AG08395 (cell line): ENCODE measurements around the gene SUN3.

Experiments
- DNase-seq: peaks from one replicate; pipeline ENCODE4 v3.0.0; 2012; ENCODE audit warnings: mixed read lengths, low spot score

Gene SUN3

DNA sequence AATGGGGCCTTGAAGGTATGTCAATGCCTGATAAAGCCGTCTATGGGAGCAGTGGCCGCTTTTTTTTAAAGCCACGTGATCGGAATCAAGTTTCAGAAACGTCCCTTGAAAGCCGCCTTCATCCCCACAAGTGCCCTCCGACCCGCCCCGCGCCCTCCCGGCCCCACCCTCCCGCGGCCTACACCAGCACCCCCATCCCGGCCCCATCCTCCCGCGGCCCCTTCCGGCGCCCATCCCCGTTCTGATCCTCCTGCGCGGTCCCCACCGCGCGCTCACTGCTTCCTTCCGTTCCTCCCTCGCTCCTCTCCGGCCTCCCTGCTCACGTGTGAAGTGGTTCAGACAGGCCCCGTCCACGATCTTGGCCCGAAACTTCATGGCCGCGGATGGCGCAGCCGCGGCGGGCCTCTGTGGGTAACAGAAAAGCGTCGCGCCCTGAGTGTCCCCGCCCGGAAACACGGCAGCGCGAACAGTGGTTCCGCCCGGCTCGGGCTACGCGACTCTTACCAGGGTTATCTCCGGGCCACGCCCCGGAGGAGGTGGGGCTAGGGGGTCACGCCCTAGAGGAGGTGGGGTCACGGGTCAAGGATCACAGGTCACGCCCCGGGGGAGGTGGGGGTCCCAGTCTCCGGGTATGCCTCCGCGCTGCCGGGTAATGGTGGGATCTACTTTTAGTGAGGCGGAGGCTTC, 49.6 kb downstream of the SUN3 start, which contains the start of gene HUS1:
TSS of gene HUS1 (minus strand) at position 471 of the 687 bp plus-strand sequence. CDS start at position 375, 96 bp downstream.
- DNase-seq = peak; percentile 94

DNA sequence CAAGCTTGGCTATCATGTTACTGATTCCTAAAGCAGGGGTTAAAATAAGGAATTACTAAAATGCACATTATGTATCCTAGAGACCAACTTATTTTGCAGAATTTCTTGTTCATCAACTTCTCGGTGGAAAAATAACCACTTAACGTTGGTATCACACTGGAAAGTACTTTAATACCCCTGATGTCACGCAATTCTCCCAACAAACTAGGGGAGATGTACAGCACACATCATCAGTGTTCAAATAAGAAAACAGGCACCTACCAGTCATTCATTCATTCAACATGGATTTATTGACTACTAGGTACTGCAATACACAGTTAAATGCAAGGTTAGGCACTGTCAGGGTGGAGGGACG, 50.1 kb downstream of the SUN3 start:
- no peak for DNase-seq

DNA sequence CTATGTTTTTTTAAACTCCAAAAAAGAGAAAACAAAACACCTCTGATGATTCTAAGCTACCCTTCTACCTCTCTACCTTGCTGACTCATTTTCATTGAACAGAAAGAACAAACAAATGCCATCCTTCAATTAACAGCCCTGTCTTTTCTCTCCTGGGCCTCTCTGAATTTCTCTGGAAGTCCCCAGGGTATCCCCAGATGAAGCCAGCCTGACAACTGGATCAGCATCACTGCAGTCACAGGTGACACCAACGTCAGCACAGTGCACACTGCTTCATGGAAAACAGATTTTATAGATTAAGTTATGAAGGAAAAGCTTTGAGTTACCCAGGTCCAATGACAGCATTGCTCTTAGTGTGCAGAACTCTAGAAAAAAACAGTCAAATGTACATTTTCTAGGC, 55.2 kb downstream of the SUN3 start:
- no peak for DNase-seq

DNA sequence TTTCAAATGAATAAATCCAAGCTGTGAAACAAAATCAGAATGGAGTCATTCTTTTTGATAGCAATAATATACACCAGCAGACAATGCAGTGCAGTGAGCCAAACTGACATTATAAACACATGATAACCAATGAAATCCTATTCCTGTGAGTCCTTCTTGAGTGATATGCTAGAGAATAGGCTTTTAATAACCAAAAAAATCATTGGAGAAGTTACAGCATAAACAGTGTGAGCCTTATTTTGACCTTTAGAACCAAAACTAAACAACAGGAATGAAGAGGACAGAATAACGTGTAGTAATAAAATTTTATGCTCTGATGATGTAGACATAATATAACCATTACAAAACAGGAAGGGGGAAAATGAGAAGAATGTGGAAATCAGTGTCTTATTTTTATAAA, 58.1 kb downstream of the SUN3 start:
- no peak for DNase-seq

DNA sequence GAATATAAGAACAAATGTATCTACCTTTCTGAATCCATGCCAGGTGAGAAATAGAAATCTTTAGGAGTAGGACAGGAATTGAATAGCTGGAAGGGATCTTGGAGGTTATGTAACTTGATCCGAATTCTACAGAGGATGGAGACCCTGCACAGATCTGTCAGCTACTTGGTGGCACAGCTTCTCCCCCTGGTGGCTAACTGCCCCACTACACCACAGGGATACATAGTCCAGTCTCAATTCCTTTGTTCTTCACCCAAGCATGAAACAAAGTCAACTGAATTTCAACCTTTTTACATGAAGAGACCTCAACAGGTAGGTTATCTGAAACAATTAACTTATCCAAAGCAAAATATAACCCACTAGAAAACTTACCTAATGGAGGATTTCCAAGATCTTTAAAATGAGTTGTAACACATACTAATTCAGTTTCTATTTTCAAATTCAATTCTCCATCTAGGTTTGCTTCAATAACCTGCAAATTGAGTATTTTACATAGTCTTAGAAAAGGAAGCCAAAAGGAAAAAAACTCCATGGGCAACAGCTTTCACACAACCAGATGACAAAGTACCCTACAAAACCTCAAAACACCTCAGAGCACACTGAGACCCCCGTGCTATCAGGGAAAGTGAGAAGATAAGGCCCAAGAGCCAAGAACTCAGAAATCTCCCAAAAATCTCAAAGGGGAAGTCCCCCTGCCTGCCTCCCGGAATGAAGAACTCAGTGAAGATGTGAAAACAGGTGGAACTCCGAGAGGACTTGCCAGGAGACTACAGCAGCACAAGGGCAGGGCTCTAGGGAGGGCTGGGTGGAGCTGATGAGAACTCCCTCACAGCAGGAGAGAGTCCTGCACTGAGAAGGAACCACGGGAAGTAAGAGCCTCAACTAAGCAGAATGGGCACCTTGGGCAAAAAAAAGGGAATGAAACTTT, 59.8 kb downstream of the SUN3 start:
- DNase-seq = peak; percentile 65

DNA sequence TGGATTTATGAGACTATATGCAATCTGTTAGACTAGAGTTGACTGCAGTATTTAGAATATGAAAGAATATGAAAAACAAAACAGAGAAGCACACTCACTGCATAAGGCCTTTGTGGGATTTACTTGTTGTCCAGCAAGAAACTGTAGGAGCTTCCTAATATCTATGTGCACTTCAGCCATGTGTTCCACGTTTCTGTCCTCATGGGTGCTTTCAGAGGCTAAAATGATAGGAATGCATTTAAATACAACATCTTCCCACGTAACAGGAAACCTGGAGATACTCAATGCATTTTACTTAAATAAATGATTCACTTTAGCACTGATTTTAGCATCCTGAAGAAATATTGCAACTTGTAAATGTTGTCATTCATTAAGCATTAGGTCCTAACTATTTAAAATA, 61.2 kb downstream of the SUN3 start:
- no peak for DNase-seq

DNA sequence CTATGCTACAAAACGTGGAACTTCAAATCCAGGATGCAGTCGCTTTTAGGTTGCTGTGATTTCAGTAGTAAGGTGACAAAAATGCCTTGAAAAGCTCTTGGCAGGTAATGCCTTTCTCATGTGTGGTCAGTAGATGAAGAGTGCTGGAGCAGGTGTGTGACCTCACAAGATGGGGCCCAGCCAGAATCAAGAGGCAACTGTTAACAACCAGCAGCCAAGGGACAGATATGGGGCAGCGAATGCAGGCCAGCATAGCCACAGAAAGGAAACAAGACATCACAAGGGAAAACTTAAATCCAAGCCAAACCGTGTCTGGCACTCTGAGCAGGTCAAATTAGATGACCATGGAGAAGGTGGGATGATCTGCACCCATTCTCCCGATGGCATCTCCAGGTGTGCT, 61.8 kb downstream of the SUN3 start:
- no peak for DNase-seq

DNA sequence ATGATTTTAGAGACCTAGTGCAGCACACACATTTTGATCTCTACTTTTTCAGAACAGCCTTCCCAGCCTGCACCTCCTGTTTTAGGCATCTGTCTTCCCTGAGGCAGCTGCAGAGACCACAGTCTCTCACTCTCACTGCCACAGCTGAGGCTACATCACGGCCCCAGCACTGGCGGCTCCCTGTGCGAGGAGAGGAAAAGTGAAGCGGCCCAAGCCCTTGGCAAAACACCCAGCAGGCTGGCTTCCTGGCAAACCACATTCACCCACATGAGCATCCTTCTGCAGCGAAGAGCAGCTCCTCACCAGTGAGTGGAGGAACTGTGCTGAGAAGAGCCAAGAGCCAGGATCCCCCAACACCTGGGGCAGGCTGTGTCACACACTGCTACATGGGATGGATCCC, 63.5 kb downstream of the SUN3 start:
- no peak for DNase-seq

DNA sequence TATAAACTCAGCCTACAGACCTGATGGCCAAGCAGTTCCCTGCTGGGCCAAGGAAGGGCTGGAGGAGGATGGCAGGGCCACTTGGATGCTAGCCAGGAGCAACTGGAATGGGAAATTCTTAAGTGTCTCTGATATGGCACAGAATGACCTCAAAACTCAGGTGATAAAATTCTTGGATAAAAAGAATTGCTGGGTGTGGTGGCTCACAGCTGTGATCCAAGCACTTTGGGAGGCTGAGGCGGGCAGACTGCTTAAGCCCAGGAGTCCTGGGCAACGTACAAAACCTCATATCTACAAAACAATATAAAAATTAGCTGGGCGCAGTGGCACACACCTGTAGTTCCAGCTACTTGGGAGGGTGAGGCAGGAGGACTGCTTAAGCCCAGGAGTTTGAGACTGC, 66.6 kb downstream of the SUN3 start:
- DNase-seq = no peak

DNA sequence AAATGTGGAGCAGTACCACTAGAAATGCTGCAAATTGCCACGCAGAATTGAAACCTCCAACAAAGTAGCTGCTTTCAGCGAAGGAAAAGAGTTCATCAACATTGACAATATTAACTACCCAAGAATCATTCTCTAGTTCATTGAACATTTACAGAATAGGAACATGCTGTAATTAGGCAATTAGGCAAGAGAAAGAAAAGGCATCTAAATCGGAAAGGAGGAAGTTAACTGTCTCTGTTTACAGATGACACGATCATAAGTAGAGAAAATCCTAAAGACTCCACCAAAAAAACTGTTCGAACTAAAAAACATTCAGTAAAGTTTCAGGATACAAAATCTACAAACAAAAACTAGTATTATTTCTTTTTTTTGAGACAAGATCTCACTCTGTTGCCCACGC, 71.8 kb downstream of the SUN3 start:
- DNase-seq = no peak

DNA sequence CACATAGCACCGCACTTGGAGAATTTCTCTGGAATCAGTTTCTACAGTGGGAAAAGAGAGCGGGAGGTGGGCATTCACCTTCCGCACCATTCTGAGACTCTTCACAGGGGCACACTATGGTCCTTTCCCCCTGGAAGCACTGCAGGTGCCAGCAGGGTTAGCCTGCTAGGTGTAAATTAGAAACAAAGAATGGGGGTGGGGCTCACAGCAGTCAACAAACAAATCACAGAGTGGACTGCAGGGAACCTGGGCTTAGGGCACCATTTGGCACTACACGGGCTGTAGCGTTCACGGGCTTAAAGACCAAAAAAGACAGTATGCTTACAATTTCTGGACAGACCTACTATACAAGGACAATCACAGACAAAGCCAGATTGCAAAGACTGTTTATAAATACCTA, 72.7 kb downstream of the SUN3 start:
- DNase-seq = no peak

DNA sequence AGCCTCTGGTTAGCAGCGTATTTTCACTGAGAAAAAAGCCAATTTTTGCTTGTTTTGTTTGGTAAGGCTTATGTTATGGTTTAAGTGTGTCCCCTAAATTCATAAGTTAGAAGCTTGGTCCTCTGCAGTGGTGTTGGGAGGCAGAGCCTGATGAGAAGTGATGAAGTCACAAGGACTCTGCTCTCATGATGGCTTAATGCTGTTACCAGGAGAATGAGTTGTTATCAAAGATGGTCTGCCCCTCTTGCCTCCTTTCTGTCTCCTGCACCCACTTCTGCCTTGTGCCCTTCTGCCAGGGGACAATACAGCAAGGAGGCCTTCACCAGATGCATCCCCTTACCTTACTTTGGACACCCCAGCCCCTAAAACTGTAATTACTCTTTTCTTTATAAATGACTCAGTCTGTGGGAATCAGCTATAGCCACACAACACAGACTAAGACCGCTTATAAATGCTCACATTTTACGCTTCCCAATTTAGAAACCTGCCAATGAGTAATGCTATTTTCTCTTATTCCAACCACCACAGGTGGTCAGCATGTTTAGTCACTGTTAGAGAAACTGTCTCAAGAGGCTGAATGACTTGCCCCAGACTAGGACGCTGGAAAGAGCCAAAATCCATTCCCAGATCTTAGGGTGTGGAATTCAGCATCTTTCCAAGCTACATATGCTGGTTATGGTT, 74.5 kb downstream of the SUN3 start:
- peak; percentile 47 for DNase-seq

DNA sequence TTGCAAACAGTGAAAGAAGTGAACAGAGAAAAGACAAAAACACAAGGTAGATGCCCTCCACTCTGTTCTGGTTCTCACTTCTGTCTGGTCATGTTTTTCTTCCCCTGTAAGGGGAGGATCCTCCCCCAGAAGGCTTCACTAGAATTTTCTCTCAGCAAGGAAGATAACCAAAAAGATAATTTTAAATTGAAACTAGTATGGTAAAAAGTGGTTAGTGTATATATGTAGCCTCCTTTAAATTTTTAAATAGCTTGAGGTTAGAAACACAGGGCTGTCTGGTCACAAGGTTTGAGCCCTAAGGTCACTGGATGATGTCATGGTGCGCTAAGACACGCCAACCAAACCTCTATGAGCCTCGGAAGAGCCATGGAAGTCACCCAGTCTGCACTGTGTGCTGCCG, 75.1 kb downstream of the SUN3 start:
- DNase-seq = no peak

DNA sequence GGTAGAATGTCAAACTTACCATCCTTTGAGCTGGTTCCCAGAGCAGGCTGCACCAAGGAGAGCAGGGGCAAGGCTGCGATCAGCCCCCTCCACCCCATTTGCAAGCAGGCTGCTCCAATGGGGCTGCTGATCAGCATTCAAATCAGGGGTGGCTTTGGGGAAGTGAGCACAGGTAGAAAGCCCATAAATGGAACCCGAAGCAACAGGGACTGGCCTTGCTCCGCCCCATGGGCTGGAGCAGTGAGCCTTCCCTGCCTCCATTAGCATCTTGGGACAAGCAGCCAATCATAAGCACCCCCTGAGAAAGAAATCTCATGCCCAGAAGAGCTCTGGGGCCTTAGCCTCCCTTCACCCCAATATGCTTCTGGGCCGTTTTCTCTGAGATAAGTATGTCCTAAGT, 76.7 kb downstream of the SUN3 start:
- no peak for DNase-seq

DNA sequence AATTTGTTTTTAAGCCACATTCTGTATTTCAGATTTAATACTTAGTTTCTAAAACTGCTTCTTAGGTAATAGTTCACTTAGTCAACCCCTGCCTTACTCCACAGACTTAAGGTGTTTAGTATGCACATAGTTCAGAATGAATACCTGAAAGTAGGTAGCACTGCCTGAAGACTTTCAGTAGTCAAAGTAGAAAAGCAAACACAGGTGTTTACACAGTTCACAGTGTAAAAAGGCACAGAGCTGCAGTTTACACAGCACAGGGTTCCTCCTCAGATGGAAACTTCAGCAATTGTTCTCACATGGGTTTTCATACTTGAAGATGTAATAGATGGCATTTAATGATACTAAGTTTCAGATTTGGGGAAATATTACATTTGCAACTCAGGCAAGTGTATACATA, 77.5 kb downstream of the SUN3 start:
- DNase-seq = no peak

DNA sequence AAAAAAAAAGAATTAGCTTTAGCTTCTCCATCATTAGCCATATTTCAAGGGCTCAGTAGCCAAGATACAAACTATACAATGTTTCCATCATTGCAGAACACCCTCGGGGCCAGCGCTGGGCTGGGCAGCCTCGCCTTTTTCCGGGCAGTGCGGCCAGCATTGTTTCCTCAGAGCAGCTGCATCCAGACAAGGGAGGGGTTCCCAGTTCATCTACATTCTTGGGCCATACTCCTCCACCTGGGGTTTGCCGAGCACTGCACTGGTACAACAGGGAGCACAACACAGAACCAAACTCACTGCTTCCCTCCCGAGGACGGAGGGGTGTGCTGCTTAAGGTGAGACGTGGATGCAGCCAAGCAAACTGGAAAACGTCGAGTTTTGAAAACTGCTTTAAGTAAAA, 78.2 kb downstream of the SUN3 start:
- no peak for DNase-seq

DNA sequence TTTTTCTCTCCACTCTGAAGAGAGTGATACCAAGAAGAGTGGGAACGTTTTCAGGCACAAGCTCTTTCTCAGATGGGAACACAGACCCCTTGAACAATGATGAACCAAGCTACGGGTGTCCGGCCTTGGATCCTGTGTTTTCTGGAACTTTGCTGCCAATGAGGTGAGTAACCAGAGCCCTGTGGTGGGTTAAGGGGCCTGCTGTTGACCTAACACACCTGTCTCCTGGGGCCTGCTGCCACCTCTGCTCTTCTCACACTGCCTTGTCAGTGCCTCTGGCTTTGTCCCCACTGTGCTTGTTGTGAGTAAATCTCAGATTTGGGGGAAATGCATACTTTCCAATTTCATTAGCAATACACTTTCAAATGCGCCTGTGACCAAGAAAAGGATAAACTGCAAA, 79.2 kb downstream of the SUN3 start:
- no peak for DNase-seq

DNA sequence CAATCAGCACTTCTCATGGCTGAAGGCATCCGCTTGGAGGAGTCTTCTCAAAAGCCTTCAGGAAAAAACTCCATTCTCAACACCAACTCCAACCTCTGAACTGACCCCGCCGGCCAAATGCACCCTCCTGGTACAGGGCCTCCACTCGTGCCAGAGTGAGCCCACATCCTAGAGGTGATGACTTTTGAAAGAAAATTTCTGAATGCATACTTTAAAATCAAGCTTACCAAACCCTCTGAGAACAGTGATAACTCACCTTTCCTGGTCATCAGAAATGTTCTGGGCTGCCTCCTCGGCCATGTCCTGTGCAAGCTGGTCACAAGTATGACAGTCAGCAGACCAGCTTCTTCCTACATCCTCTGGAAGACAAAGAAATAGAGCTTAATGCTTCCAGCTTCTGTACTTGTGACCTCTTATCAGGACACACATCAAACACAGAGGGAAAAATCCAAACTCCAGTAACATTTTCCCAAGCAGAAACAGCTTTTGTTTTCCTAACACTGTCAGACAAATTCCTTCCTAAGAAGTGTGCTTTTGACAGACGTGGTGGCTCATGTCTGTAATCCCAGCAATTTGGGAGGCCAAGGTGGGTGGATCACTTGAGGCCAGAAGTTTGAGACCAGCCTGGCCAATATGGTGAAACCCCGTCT, 80.6 kb downstream of the SUN3 start, which contains the start of gene PKD1L1:
TSS of gene PKD1L1 (minus strand) at position 326 of the 650 bp plus-strand sequence. CDS start at position 300, 26 bp downstream.
- DNase-seq = no peak

DNA sequence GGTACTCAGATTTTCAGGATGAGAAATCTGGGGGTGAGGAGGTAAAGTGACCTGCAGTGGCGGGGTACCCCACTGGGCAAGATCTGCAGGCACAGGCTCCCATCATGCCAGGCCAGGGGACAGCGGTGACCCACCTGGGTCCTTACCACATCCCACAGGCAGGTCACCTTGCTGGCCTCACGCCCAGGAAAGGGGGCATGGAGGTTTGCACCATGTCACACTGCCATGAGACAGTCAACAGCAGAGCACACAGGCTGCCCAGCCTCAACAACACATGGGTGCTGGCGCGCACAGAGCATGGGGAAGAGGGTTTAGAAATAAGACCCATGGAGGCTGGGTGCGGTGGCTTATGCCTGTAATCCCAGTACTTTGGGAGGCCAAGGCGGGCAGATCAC, 81.6 kb downstream of the SUN3 start:
- DNase-seq = no peak

DNA sequence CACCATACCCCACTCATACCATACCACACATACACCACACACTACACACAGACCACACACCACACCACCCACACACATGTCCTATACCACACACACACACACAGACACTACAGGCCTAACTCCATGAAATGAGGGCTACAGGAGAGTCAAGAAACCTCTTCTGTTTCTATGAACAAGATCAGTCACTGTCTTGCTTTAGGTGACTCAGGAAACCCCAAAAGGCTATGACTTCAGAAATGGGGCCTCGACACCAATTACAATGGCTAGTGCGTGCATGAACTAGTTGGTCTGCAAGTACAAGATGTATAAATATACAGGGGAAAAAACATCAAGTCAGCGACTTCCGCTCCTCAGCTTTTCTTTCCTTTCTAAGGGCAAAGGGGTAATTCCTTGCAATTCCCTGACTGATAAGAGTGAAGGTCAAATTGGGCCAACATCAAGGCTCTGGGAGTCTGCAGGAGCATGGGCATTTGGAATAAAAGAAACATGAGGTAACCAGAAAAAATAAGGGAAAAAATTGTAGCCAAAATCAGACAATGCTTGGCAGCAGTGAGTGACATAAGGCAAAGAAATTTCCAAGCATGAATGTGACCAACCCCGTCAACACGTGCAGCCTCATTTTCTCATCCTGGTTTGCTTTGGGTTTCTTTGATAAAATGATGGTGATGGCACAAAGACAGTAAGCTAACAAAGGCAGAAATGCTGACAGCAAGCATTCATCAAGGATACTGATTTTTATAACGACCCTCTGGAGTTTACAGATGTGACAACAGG, 82.1 kb downstream of the SUN3 start:
- DNase-seq = no peak

DNA sequence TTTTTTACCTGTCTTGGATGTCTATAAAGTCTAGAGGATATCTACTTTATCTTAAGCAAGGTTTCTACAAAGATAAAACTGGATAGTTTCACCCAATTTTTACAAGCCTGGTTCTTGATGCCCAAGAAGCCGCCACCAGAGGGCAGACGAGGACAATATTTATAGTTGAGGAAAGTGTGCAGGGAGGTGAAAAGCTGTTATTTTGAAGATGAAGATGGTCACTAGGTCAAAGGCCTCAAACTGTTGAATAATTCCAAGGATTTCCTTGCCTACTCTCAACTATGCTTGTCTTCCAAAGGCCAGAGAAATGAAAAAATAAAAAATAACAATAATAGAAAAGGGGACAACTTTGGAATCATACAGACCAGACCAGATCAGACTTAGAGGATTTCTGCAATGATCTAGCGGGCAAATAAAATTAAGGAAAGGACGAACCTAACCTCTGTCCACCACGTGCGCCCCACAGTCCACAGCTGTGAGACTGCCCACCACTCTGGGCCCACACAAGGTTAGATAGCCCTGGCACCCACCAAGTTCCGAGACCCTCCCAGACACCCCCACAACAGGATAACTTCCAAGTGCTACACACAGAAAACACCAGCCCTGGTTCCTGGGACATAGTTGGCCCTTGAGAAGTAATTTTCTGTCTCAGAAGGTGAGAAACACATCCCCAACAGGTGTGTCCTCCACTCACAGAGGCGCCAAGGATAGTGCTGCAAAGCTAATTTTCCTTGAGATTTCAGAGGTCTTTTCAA, 83.5 kb downstream of the SUN3 start:
- DNase-seq = peak; percentile 58
